ENCODE data around the gene CLDN5.

- TF ChIP-seq EZH2phosphoT487 (IDR thresholded peaks at IDR 0.05; ENCODE audit: borderline replicate concordance, low read depth, low read length): no peak
- TF ChIP-seq, protein P1, sequence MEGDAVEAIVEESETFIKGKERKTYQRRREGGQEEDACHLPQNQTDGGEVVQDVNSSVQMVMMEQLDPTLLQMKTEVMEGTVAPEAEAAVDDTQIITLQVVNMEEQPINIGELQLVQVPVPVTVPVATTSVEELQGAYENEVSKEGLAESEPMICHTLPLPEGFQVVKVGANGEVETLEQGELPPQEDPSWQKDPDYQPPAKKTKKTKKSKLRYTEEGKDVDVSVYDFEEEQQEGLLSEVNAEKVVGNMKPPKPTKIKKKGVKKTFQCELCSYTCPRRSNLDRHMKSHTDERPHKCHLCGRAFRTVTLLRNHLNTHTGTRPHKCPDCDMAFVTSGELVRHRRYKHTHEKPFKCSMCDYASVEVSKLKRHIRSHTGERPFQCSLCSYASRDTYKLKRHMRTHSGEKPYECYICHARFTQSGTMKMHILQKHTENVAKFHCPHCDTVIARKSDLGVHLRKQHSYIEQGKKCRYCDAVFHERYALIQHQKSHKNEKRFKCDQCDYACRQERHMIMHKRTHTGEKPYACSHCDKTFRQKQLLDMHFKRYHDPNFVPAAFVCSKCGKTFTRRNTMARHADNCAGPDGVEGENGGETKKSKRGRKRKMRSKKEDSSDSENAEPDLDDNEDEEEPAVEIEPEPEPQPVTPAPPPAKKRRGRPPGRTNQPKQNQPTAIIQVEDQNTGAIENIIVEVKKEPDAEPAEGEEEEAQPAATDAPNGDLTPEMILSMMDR (conservative IDR thresholded peaks at IDR 0.05; ENCODE audit: low read length): no peak
Observed at GRCh38 chr22:19546680-19547079, 22.5 kb upstream of the CLDN5 start.

Measured in OCI-LY7 (cell line).